SJSA1 (cell line): ENCODE data around the gene GALNT15. TPM values are rescaled to one million over a fixed set of nuclear protein-coding genes. Genes with fewer than 3 reads are reported as not detected.

Experiments
- DNase-seq, 2 experiments: peaks; one replicate each; pipeline ENCODE4 v3.0.0-alpha.2; 2015 to 2020; ENCODE audit warnings: low spot score in 2 of 2, low read depth in 1 of 2
- H3K27ac ChIP-seq: fragments of 250-450 bp; sonication (Bioruptor Pico); 2 replicates; pipeline ENCODE4 v1.5.1; 2020; ENCODE audit warnings: mild to moderate bottlenecking, moderate library complexity
- H3K27me3 ChIP-seq: fragments of 250-450 bp; sonication (Bioruptor Pico); replicated peaks from 2 replicates; pipeline ENCODE4 v1.5.1; 2020; ENCODE audit warnings: mild to moderate bottlenecking, moderate library complexity
- H3K36me3 ChIP-seq: fragments of 250-450 bp; sonication (Bioruptor Pico); 2 replicates; pipeline ENCODE4 v1.5.1; 2020; ENCODE audit warnings: mild to moderate bottlenecking
- H3K4me1 ChIP-seq: fragments of 250-450 bp; sonication (Bioruptor Pico); replicated peaks from 2 replicates; pipeline ENCODE4 v1.6.1; 2021; ENCODE audit warnings: mild to moderate bottlenecking
- H3K4me3 ChIP-seq: fragments of 250-450 bp; sonication (Bioruptor Pico); 2 replicates; pipeline ENCODE4 v1.5.1; 2020; ENCODE audit warnings: mild to moderate bottlenecking
- H3K9me3 ChIP-seq: fragments of 250-450 bp; sonication (Bioruptor Pico); replicated peaks from 2 replicates; pipeline ENCODE4 v1.5.1; 2020; ENCODE audit warnings: mild to moderate bottlenecking
- total RNA-seq: library from RNA; depleted of rRNA; stranded (reverse); fragments of >200 nt; shearing (Covaris generic); gene quantifications from 2 replicates; pipeline ENCODE4 v1.2.3, GENCODE V29; 2014

The GALNT15 gene
- total RNA-seq, 1 experiment from 2014 or later = 1.3 TPM

- no peaks in the 10 kb centered on the region for H3K27me3 ChIP-seq
- H3K4me3 ChIP-seq = no peak overlapping the region
- peaks cover 51% of the 10 kb centered on the region for H3K36me3 ChIP-seq
- DNase-seq = no peak
- no peaks in the 10 kb centered on the region for H3K9me3 ChIP-seq
- H3K4me1 ChIP-seq = no peaks in the 10 kb centered on the region
- no peak overlapping the region for H3K27ac ChIP-seq
These were observed 84.4 kb downstream of the GALNT15 start for GRCh38 chr3:16258866-16259265.

DNA sequence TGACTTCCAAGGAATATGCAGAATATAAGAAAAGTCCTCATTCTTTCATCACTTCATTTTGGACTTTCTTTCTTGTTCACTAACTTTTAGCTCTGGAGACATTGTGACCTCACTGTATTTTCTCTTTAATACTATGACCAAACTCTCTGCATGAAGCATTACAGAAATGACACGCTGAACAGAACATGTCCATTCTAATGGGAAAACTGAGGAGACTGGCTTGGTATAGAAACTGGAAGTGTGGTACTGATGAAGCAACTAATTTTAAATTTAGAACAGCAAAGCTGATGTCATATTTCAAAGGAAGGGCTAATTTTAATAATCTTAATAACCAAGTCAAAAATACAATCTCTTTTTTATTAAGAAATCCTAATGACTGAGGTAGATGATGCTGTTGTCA is 85.6 kb downstream of the GALNT15 start:
- no peaks in the 10 kb centered on the region for H3K27me3 ChIP-seq
- no peak for DNase-seq

DNA sequence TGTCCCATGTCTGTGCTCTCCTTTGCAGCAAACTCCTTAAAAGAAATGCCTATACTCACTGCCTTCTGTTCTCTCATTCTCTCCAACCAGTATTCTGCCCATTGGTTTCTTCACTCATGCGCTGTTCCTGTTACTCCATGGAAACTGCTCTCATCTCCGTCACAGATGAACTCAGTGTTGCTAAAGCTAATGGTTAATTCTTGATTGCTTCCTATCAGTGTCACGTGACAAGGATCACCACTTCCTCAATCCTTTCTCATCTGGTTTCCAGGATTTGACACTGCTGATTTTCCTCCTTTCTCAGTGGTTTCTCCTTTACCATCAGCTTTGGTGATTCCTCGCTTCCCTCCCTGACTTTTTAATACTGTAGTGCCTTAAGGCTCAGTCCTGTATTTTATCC is 87.7 kb downstream of the GALNT15 start:
- H3K27me3 ChIP-seq = no peaks in the 10 kb centered on the region
- peaks cover 6% of the 10 kb centered on the region; the same call in 1 of the 2 replicates for H3K4me1 ChIP-seq
- DNase-seq = no peak
- no peak overlapping the region for H3K4me3 ChIP-seq
- no peaks in the 10 kb centered on the region for H3K9me3 ChIP-seq
- peaks cover 51% of the 10 kb centered on the region for H3K36me3 ChIP-seq
- no peak overlapping the region for H3K27ac ChIP-seq

More for the DNA sequence above, 85.6 kb downstream of the GALNT15 start:
- no peak overlapping the region for H3K27ac ChIP-seq
- peaks cover 51% of the 10 kb centered on the region for H3K36me3 ChIP-seq
- no peaks in the 10 kb centered on the region for H3K4me1 ChIP-seq
- H3K9me3 ChIP-seq = no peaks in the 10 kb centered on the region
- H3K4me3 ChIP-seq = no peak overlapping the region

- H3K36me3 ChIP-seq = peaks cover 39% of the 10 kb centered on the region
- H3K4me1 ChIP-seq = peaks cover 6% of the 10 kb centered on the region; the same call in 1 of the 2 replicates
- H3K27me3 ChIP-seq = no peaks in the 10 kb centered on the region
- DNase-seq = no peak
- H3K4me3 ChIP-seq = peak overlapping the region; percentile 66
- no peaks in the 10 kb centered on the region for H3K9me3 ChIP-seq
- peak overlapping the region; percentile 53 for H3K27ac ChIP-seq
These were observed 89.8 kb downstream of the GALNT15 start for GRCh38 chr3:16264174-16264707.

GRCh38 chr3:16264708-16265454 is 90.4 kb downstream of the GALNT15 start, which contains the start of the genes DPH3 and OXNAD1:
DPH3 (minus strand) TSS chr3:16264943; CDS start chr3:16264876, 67 bp downstream.
OXNAD1 (plus strand) TSS chr3:16265212; CDS start chr3:16270953, 5,741 bp downstream.
- peaks cover 33% of the 10 kb centered on the region for H3K36me3 ChIP-seq
- DNase-seq = peak; percentile 95 to 99

DNA sequence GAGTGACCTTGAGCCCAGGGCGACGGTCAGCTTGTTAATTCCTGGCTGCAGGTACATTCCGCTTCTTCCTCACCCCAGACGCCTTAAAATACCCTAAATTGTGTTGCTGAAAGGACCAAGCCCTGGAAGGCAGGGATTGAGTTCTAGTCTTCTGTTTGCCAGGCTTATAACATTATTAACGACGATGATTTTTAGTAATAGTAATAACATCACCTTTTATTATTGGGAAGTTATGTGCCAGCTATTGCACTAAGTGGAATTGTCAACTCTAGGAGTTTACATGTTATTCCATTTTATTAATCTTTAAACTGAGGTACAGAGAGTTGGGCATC is 90.9 kb downstream of the GALNT15 start:
- peaks cover 28% of the 10 kb centered on the region for H3K36me3 ChIP-seq
- no peaks in the 10 kb centered on the region for H3K27me3 ChIP-seq
- H3K4me3 ChIP-seq = peak overlapping the region; percentile 66
- no peaks in the 10 kb centered on the region for H3K9me3 ChIP-seq
- no peak for DNase-seq
- peaks cover 6% of the 10 kb centered on the region; the same call in 1 of the 2 replicates for H3K4me1 ChIP-seq
- H3K27ac ChIP-seq = peak overlapping the region; percentile 66

More at GRCh38 chr3:16264708-16265454, 90.4 kb downstream of the GALNT15 start, which contains the start of the genes DPH3 and OXNAD1:
- peak within 1 kb of the TSS; percentile 66 for H3K4me3 ChIP-seq
- no peaks in the 10 kb centered on the region for H3K27me3 ChIP-seq
- H3K9me3 ChIP-seq = no peaks in the 10 kb centered on the region
- peaks cover 6% of the 10 kb centered on the region; the same call in 1 of the 2 replicates for H3K4me1 ChIP-seq
- peak within 1 kb of the TSS; percentile 66 for H3K27ac ChIP-seq

DNA sequence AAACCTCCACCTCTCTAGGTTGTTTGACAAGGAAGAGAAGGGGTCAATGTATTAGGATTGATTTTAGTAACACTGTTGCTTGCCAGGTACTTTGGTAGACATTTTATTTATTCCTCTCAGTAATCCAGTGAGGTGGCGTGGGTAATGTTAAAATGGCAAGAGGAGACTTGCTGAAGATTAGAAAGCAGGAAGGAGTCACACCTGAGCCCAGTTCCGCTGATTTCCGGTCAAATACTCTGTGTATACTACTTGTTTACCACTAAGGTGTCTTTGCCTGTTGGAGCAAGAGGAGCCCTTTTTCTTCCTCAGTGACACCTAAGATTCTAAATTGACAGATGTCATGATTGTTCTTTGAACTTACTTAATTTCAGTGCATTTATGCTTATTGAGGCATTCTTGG is 92.2 kb downstream of the GALNT15 start:
- no peaks in the 10 kb centered on the region for H3K9me3 ChIP-seq
- H3K36me3 ChIP-seq = peaks cover 22% of the 10 kb centered on the region
- DNase-seq = no peak
- H3K27me3 ChIP-seq = no peaks in the 10 kb centered on the region
- no peak overlapping the region for H3K4me3 ChIP-seq
- peaks cover 6% of the 10 kb centered on the region; the same call in 1 of the 2 replicates for H3K4me1 ChIP-seq
- no peak overlapping the region for H3K27ac ChIP-seq

DNA sequence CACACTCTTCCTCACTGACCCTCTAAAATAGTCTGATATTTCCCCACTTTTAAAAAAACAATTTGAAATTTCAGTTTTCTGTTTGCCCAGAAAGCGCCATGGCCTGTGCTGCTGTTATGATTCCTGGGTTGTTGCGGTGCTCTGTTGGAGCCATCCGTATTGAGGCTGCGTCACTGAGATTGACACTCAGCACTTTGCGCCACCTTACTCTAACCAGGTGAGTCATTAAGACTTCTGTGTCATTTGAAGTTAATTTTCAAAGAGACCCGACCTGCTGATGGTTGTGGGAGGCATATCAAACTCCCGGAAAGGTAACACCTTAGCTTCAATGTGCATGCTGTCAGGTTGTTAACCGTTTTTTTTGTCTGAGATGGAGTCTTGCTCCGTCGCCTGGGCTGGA is 96.4 kb downstream of the GALNT15 start:
- H3K9me3 ChIP-seq = no peaks in the 10 kb centered on the region

DNA sequence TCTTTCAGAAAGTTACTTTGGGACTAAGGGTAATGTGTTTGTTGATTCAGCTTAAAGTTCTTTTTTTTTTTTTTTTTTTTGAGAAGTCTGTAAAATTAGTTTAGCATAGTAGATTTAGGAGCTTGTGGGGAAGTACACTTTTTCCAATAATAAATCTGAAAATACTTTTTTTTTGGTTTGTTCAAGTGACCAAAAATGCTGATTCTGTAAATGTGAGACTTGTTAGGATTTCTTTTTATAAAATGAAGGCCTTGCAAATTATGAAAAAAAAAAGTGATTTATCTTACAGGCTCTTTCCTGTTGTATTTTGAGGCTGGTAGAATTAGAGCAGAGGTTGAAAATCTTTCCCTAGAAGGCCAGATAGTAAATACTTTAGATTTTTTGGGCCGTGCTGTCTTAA is 98.1 kb downstream of the GALNT15 start:
- Histone ChIP-seq H3K4me3 (no peak overlapping the region), H3K4me1 (peaks cover 5% of the 10 kb centered on the region), H3K36me3 (peaks cover 9% of the 10 kb centered on the region; the same call in 1 of the 2 replicates), H3K9me3 (no peaks in the 10 kb centered on the region), H3K27ac (no peak overlapping the region), H3K27me3 (no peaks in the 10 kb centered on the region)
- DNase-seq = no peak

More for the DNA sequence above, 96.4 kb downstream of the GALNT15 start:
- peaks cover 9% of the 10 kb centered on the region; the same call in 1 of the 2 replicates for H3K36me3 ChIP-seq
- no peak overlapping the region for H3K4me3 ChIP-seq
- H3K4me1 ChIP-seq = peaks cover 2% of the 10 kb centered on the region; the same call in 1 of the 2 replicates
- no peak for DNase-seq
- no peaks in the 10 kb centered on the region for H3K27me3 ChIP-seq
- no peak overlapping the region for H3K27ac ChIP-seq

DNA sequence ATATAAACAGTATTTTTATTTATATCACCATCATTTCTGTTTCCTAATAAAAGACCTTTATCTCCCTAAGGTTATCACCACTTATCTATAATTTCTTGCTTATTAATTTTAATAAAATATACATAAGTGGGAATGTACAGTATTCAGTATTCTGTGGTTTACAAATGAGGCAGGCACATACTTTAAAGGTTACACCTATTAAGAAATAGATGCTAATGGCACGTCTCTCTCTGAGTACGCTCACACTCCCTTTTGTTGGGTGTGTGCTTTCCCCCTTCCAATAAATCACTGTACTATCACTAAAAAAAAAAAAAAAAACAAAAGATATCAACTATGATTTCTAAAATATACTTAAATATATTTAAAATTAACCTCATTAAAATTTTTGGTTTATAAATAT is 99.4 kb downstream of the GALNT15 start:
- no peaks in the 10 kb centered on the region for H3K9me3 ChIP-seq
- no peak overlapping the region for H3K27ac ChIP-seq
- no peak for DNase-seq
- H3K36me3 ChIP-seq = peaks cover 9% of the 10 kb centered on the region; the same call in 1 of the 2 replicates
- no peak overlapping the region for H3K4me3 ChIP-seq
- peaks cover 11% of the 10 kb centered on the region for H3K4me1 ChIP-seq
- H3K27me3 ChIP-seq = no peaks in the 10 kb centered on the region

- DNase-seq = peak in 1 of 2 experiments; percentile 22
- Histone ChIP-seq H3K4me1 (peaks cover 11% of the 10 kb centered on the region), H3K36me3 (no peaks in the 10 kb centered on the region), H3K4me3 (no peak overlapping the region), H3K27ac (peak overlapping the region; percentile 20; the same call in 1 of the 2 replicates), H3K9me3 (no peaks in the 10 kb centered on the region), H3K27me3 (no peaks in the 10 kb centered on the region)
These were observed 103.0 kb downstream of the GALNT15 start for GRCh38 chr3:16277471-16277870.

- Histone ChIP-seq H3K27ac (no peak overlapping the region), H3K9me3 (no peaks in the 10 kb centered on the region), H3K4me1 (peaks cover 11% of the 10 kb centered on the region), H3K4me3 (no peak overlapping the region), H3K27me3 (no peaks in the 10 kb centered on the region), H3K36me3 (no peaks in the 10 kb centered on the region)
- no peak for DNase-seq
These were observed 104.7 kb downstream of the GALNT15 start for GRCh38 chr3:16279010-16279801.

- Histone ChIP-seq H3K4me1 (peaks cover 11% of the 10 kb centered on the region), H3K27ac (no peak overlapping the region), H3K36me3 (no peaks in the 10 kb centered on the region), H3K4me3 (no peak overlapping the region), H3K9me3 (no peaks in the 10 kb centered on the region), H3K27me3 (no peaks in the 10 kb centered on the region)
- no peak for DNase-seq
These were observed 106.2 kb downstream of the GALNT15 start for GRCh38 chr3:16280671-16281070.
